Gastroesophageal sphincter (tissue), 3 donors: ENCODE data around the gene RRAD.

ENCODE experiments used
- CTCF ChIP-seq, 4 experiments: fragments of 200-600 bp in 2 of 4; fragments of 450-650 bp in 2 of 4; sonication (generic) in 1 of 4; IDR thresholded peaks; one replicate each; pipeline ENCODE4 v1.5.1; 2017 to 2019; ENCODE audit warnings: antibody characterized with exemption in 4 of 4, mild to moderate bottlenecking in 2 of 4, moderate library complexity in 2 of 4
- POLR2A ChIP-seq, 2 donors: fragments of 450-650 bp; IDR thresholded peaks; one replicate each; pipeline ENCODE4 v1.6.1; 2017; ENCODE audit warnings: antibody characterized with exemption in 2 of 2, mild to moderate bottlenecking in 2 of 2, moderate library complexity in 1 of 2
- POLR2AphosphoS5 ChIP-seq: sonication (generic); formaldehyde crosslinking; IDR thresholded peaks from one replicate; pipeline ENCODE4 v1.6.1; 2017; ENCODE audit warnings: antibody characterized with exemption

DNA sequence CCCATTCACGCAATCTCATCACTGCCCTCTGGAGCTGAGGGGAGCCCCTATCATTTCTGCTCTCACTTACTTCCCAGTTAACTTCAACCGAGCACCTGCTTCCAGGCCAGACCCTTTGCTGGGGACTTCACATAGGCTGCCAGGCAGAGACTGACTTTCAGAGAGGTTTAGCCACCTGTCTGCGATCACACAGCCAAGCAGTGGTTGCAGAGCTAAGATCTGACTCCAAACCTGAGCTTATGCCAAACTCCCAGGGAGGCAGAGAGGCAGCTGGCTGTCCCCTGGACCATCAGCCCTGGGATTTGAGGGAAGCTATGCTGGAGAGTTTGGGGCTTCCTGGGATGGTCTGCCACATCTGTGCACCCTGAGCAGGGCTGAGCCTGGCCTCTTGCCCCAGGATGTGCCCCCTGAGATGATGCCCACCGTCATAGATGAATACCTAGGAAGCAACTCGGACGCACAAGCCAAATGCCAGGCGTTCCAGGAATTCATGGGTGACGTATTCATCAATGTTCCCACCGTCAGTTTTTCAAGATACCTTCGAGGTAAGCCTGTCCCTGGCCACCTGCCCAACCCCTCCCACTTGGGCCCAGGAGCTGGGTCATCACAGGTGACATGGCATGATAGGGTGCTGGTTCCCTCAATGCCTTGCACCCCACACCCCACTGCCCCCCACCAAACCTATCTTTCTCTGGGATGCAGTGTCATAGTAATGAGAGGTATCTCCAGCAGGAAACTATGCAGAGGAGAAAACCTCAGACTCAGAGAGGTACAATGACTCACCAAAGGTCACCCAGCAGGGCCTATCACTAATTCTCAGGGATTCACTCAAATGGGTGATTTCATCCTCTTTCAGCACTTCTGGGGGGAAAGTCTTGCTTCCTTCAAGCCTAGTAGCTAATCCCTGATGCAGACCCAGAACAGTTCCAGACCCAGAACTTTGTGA is 45.7 kb upstream of the RRAD start:
- TF ChIP-seq POLR2A (IDR thresholded peaks at IDR 0.05) (no peak), CTCF (IDR thresholded peaks at IDR 0.05) (no peak), POLR2AphosphoS5 (no peak)
